ENCODE data around the gene COX7B. TPM values are rescaled to one million over a fixed set of nuclear protein-coding genes. Genes with fewer than 3 reads are reported as not detected.
A peak's percentile ranks its signal among the peaks of the same experiment; 100 is the strongest.
"Not testable (repeated sequence)": the region's sequence is repeated elsewhere in the genome, so short reads cannot be mapped to it uniquely, and the experiment has no call there.

Gene COX7B
- 763 and 1,021 TPM in 2 replicates for total RNA-seq (2014; rRNA removed; shearing (Covaris generic))

- peak; percentile 94 for DNase-seq (ENCODE audit: low spot score)
Measured at GRCh38 chrX:77899081-77899828, at the start of gene COX7B. Gene COX7B (plus strand): TSS chrX:77899468. CDS start chrX:77899554, 86 bp downstream.

GRCh38 chrX:77875372-77875771, 23.9 kb upstream of the COX7B start:
- no peak for DNase-seq (ENCODE audit: low spot score)

GRCh38 chrX:77881418-77881817, 17.9 kb upstream of the COX7B start:
- DNase-seq (ENCODE audit: low spot score) = not testable (repeated sequence)

GRCh38 chrX:77892887-77893286, 6.4 kb upstream of the COX7B start:
- DNase-seq (ENCODE audit: low spot score) = no peak

- DNase-seq (ENCODE audit: low spot score) = no peak
Measured at GRCh38 chrX:77893713-77894112, 5.6 kb upstream of the COX7B start.

- peak; percentile 97 for DNase-seq (ENCODE audit: low spot score)
Measured at GRCh38 chrX:77894921-77895886, 4.1 kb upstream of the COX7B start, which contains the start of gene MAGT1. Gene MAGT1 (minus strand): TSS chrX:77895435. CDS start chrX:77895410, 25 bp downstream.

GRCh38 chrX:77900688-77901087, 1.4 kb downstream of the COX7B start:
- DNase-seq (ENCODE audit: low spot score) = no peak

- no peak for DNase-seq (ENCODE audit: low spot score)
Measured at GRCh38 chrX:77901506-77901905, 2.2 kb downstream of the COX7B start.

GRCh38 chrX:77910108-77910840, 11.0 kb downstream of the COX7B start, which contains the start of gene ATP7A:
Gene ATP7A (plus strand): TSS chrX:77910693. CDS start chrX:77971642, 60,949 bp downstream.
- DNase-seq (ENCODE audit: low spot score) = peak; percentile 93

GRCh38 chrX:77917294-77917933, 18.1 kb downstream of the COX7B start:
- DNase-seq (ENCODE audit: low spot score) = no peak

GRCh38 chrX:77918568-77918967, 19.3 kb downstream of the COX7B start:
- peak; percentile 15 for DNase-seq (ENCODE audit: low spot score)

GRCh38 chrX:77919370-77919769, 20.1 kb downstream of the COX7B start:
- not testable (repeated sequence) for DNase-seq (ENCODE audit: low spot score)

GRCh38 chrX:77922787-77923186, 23.5 kb downstream of the COX7B start:
- DNase-seq (ENCODE audit: low spot score) = no peak

GRCh38 chrX:77924320-77924859, 25.1 kb downstream of the COX7B start:
- no peak for DNase-seq (ENCODE audit: low spot score)

- DNase-seq (ENCODE audit: low spot score) = no peak
Measured at GRCh38 chrX:77925764-77926163, 26.5 kb downstream of the COX7B start.

- no peak for DNase-seq (ENCODE audit: low spot score)
Measured at GRCh38 chrX:77930581-77930980, 31.3 kb downstream of the COX7B start.

- no peak for DNase-seq (ENCODE audit: low spot score)
Measured at GRCh38 chrX:77935886-77936285, 36.6 kb downstream of the COX7B start.

GRCh38 chrX:77936299-77936698, 37.0 kb downstream of the COX7B start:
- no peak for DNase-seq (ENCODE audit: low spot score)

- peak; percentile 54 for DNase-seq (ENCODE audit: low spot score)
Measured at GRCh38 chrX:77937291-77937690, 38.0 kb downstream of the COX7B start.

GRCh38 chrX:77938083-77938680, 38.9 kb downstream of the COX7B start:
- no peak for DNase-seq (ENCODE audit: low spot score)
